Stomach (tissue), 9 donors: ENCODE data around the gene PHF21A. TPM values are rescaled to one million over a fixed set of nuclear protein-coding genes. Genes with fewer than 3 reads are reported as not detected.
A peak's percentile ranks its signal among the peaks of the same experiment; 100 is the strongest.

Experiments
- DNase-seq, 2 donors: peaks; one replicate each; pipeline versions ENCODE4 v3.0.0 to v3.0.0-alpha.2; 2013 to 2019
- H3K27ac ChIP-seq, 5 donors: fragments of 200-600 bp in 4 of 5; sonication (generic) in 4 of 5; one replicate each; pipeline ENCODE4 v1.5.1; 2013 to 2019; ENCODE audit warnings: mild to moderate bottlenecking in 1 of 5, moderate library complexity in 1 of 5
- H3K27me3 ChIP-seq, 3 donors: fragments of 200-600 bp; sonication (generic); one replicate each; pipeline ENCODE4 v1.5.1; 2017 to 2019; ENCODE audit warnings: mixed run types in 1 of 3
- H3K36me3 ChIP-seq, 4 donors: fragments of 200-600 bp; sonication (generic); 1 replicate in 3 of 4; 2 replicates in 1 of 4; pipeline ENCODE4 v1.5.1; 2016 to 2019
- H3K4me1 ChIP-seq, 4 donors: fragments of 200-600 bp; sonication (generic); one replicate each; pipeline ENCODE4 v1.5.1; 2016 to 2019
- H3K4me3 ChIP-seq, 4 donors: fragments of 200-600 bp; sonication (generic) in 3 of 4; one replicate each; pipeline ENCODE4 v1.5.1; 2016 to 2019; ENCODE audit warnings: mild to moderate bottlenecking in 1 of 4
- H3K9me3 ChIP-seq, 4 donors: fragments of 200-600 bp; sonication (generic); one replicate each; pipeline ENCODE4 v1.5.1; 2016 to 2019
- CTCF ChIP-seq, 7 experiments: fragments of 450-650 bp in 4 of 7; fragments of 200-600 bp in 3 of 7; sonication (generic) in 3 of 7; IDR thresholded peaks; one replicate each; pipeline ENCODE4 v1.5.1; 2016 to 2019; ENCODE audit warnings: antibody characterized with exemption in 7 of 7, control low read depth in 2 of 7, mild to moderate bottlenecking in 1 of 7
- EP300 ChIP-seq: sonication (generic); formaldehyde crosslinking; IDR thresholded peaks from one replicate; pipeline ENCODE4 v1.6.1; 2017; ENCODE audit warnings: antibody characterized with exemption
- POLR2A ChIP-seq, 4 donors: fragments of 450-650 bp; IDR thresholded peaks; one replicate each; pipeline ENCODE4 v1.6.1; 2016; ENCODE audit warnings: antibody characterized with exemption in 4 of 4, control low read depth in 2 of 4, mild to moderate bottlenecking in 1 of 4, moderate library complexity in 1 of 4
- POLR2AphosphoS5 ChIP-seq, 3 donors: sonication (generic); formaldehyde crosslinking; IDR thresholded peaks; one replicate each; pipeline ENCODE4 v1.6.1; 2016; ENCODE audit warnings: antibody characterized with exemption in 3 of 3
- whole genome bisulfite sequencing, 5 donors: extraction: QIAGEN DNeasy Blood & Tissue Kit in 3 of 5; methylation state at CpG; one replicate each; pipeline versions ENCODE4 v1.1.5 to v1.1.7; 2013 to 2018; 5-methylcytosine and 5-hydroxymethylcytosine counted together
- intact Hi-C: fragments of 100-400 bp; cut with DNase I; formaldehyde crosslinking; loops from one replicate; pipeline ENCODE4 v1.15.1; 2023; ENCODE audit warnings: low total_unique reads
- polyA plus RNA-seq, 3 donors: library from polyadenylated mRNA; stranded (reverse); fragments of 200-250 nt; gene quantifications; one replicate each; pipeline ENCODE4 v1.2.3, GENCODE V29; 2013
- total RNA-seq, 5 donors: library from RNA; depleted of rRNA; stranded (reverse); fragments of >200 nt; gene quantifications; one replicate each; pipeline versions ENCODE4 v1.1.0 to v1.2.3, GENCODE V29; 2014 to 2016
- donor health status: healthy with polysubstance abuse.
- donor health status: Bipolar disorder and iron deficiency.
- donor health status: healthy.

The PHF21A gene
- total and polyA plus RNA-seq, 8 donors: 6.1 to 67.0 (median 18.6) TPM

GRCh38 chr11:45924036-45924915 lies 197.0 kb downstream of the PHF21A start:
- TF ChIP-seq CTCF (IDR thresholded peaks at IDR 0.05) (no peak), POLR2AphosphoS5 (IDR thresholded peaks at IDR 0.05) (no peak), POLR2A (IDR thresholded peaks at IDR 0.05) (no peak), EP300 (no peak)
- intact Hi-C loops: no loop called here
- Histone ChIP-seq H3K9me3 (no peaks in the 10 kb centered on the region), H3K36me3 (no peaks in the 10 kb centered on the region), H3K4me3 (no peak overlapping the region), H3K27me3 (peaks cover 0 to 44% (median 20%) of the 10 kb centered on the region in 3 donors), H3K27ac (peak overlapping the region in 1 of 5 donors; percentile 14), H3K4me1 (peaks cover 17 to 44% (median 36%) of the 10 kb centered on the region in 4 donors)
- 61 to 77% (median 74%) methylated on average over 19 to 22 of the region's 22 CpGs for WGBS, 5 donors
- peak in 1 of 2 donors; percentile 16 for DNase-seq

GRCh38 chr11:45922425-45923082 lies 198.7 kb downstream of the PHF21A start, which contains the start of gene LARGE2:
TSS of gene LARGE2 (plus strand) at chr11:45922656. CDS start at chr11:45922883, 227 bp downstream.
- intact Hi-C loops: no loop called here
- WGBS, 5 donors: 1 to 3% (median 1%) methylated on average over 15 to 73 of the region's 73 CpGs
- peaks cover 0 to 44% (median 20%) of the 10 kb centered on the region in 3 donors for H3K27me3 ChIP-seq
- H3K4me3 ChIP-seq: peak within 1 kb of the TSS; percentile 44 to 62 (median 50)
- H3K36me3 ChIP-seq: no peaks in the 10 kb centered on the region
- peaks cover 23 to 49% (median 41%) of the 10 kb centered on the region in 4 donors for H3K4me1 ChIP-seq
- peak; percentile 78 to 86 for DNase-seq
- TF ChIP-seq POLR2A (IDR thresholded peaks at IDR 0.05): no peak
- no peak for TF ChIP-seq CTCF (IDR thresholded peaks at IDR 0.05)
- TF ChIP-seq EP300: no peak
- no peak for TF ChIP-seq POLR2AphosphoS5 (IDR thresholded peaks at IDR 0.05)
- peak within 1 kb of the TSS; percentile 73 to 93 (median 86) for H3K27ac ChIP-seq
- no peaks in the 10 kb centered on the region for H3K9me3 ChIP-seq

GRCh38 chr11:45921561-45922424 lies 199.5 kb downstream of the PHF21A start:
- intact Hi-C loops: no loop called here
- peak; percentile 89 to 91 for DNase-seq
- peaks cover 27 to 56% (median 47%) of the 10 kb centered on the region in 4 donors for H3K4me1 ChIP-seq
- WGBS, 5 donors: 15 to 40% (median 23%) methylated on average over 15 to 54 of the region's 54 CpGs
- H3K27me3 ChIP-seq: peaks cover 0 to 44% (median 20%) of the 10 kb centered on the region in 3 donors
- H3K9me3 ChIP-seq: no peaks in the 10 kb centered on the region
- TF ChIP-seq CTCF (IDR thresholded peaks at IDR 0.05) (no peak), POLR2AphosphoS5 (IDR thresholded peaks at IDR 0.05) (peak in 2 of 3 donors; percentile 52 to 54), EP300 (no peak), POLR2A (IDR thresholded peaks at IDR 0.05) (peak in 1 of 4 donors; percentile 17)
- peak overlapping the region; percentile 44 to 62 (median 50) for H3K4me3 ChIP-seq
- H3K27ac ChIP-seq: peak overlapping the region; percentile 73 to 93 (median 86)
- H3K36me3 ChIP-seq: no peaks in the 10 kb centered on the region
